Measurements from ENCODE around the gene ELOF1.

Gene ELOF1

DNA sequence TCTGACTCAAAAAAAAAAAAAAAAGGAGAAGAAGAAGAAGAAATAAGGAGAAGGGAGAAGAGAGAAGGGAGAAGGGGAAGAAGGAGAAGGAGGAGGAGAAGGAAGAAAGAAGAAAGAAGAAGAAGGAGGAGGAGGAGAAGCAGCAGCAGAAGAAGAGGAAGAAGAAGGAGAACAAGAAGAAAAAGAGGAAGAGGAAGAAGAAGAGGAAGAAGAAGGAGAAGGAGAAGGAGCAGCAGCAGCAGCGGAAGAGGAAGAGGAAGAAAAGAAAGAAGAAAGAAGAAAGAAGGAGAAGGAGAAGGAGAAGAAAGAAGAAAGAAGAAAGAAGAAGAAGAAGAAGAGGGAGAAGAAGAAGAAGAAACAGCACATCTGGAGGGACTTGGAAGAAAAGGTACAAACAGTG is 24.5 kb downstream of the ELOF1 start:
- no peak for FAIRE-seq

DNA sequence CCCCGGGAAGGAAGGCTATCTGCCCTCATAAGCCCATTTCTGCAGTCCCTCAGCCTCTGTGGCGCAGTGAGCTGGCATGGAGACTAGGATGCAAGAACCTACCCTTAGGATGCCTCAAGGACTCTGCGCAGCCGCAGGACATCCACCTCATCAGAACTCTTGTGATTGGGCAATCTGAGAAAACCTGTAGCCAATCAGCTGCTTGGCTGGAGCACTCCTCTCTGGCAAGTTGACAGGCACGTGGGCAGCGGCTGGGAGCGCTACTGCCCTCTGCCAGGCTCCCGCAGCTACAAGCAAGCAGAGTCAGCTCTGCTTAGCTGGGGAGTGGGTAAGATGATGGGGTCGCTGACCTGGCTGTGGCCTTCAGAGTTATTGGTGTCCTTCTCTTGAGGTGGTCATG is 28.6 kb downstream of the ELOF1 start:
- no peak for FAIRE-seq

- FAIRE-seq: peak; percentile 97
Observed at GRCh38 chr19:11528551-11529341, 30.3 kb downstream of the ELOF1 start, which contains the start of gene ECSIT. TSS of gene ECSIT (minus strand) at chr19:11529134. CDS start at chr19:11519170, 9,964 bp downstream.

DNA sequence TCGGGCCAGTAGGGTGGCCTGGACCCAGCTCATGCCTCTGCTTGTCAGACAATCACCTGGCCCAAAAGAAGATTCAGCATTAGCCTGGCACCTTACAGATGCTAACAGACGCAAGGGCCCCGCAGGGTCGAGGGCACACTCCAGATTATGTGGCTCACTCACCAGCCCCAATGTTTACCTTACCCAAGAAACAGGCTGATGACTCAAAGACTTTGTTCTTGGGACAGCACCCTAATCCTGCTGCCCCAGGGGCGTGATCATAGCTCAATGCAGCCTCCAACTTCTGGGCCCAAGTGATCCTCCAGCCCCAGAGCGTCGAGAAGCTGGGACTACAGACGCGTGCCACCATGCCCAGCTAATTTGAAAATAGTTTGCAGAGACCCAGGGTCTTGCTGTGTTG is 39.9 kb downstream of the ELOF1 start:
- FAIRE-seq: no peak

GRCh38 chr19:11513946-11514345 is 45.1 kb downstream of the ELOF1 start:
- FAIRE-seq: no peak

DNA sequence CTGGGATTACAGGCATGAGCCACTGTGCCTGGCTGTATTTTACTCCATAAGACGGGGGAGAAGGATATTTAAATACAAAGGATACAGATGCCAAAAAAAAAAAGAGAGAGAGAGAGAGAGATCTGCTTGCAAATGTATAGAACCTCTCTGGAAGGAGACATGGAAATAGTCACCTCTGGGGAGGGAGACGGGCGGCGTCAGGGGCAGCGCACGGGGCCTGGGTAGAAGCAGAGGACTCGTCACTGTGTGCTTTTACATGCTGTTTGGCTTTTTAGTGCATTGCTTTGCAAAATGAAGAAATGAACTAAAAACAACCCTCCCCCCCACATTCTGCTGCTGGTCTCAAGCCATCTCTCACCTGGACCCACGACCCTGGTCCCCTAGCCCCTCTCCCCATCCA is 48.6 kb downstream of the ELOF1 start:
- FAIRE-seq: no peak

DNA sequence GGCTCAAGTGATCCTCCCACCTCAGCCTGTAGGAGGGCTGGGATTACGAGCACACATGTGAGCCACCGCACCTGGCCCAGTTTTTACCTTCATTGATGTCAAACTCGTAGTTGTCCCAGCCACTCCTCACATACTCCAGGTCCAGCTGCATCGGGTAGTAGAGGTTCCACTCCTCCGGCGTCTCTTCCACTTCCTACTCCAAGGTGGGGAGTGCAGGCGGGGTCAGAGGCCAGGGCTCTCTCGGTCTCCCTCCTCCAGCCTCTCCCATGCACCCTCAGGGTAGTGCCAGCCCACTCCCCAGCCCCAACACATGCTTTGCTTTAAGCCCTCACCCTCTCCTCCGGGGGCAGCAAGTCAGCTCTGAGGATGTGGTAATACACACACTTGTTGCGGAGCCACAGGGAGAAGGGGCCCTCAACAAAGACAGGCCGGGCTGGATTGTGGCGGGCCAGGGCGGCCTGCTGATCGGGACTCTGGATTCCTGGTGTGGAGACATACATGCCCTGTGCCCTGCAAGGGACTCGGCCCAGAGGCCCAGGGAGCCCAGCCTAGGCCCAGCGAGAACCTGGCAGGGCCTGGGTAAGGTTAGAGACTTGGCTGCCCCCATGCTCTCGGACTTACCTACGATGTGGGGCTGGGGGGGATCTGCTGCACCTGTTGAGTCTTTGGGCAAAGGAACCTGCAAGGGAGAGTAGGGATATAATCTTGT is 51.5 kb downstream of the ELOF1 start:
- FAIRE-seq: no peak

GRCh38 chr19:11506967-11507366 is 52.1 kb downstream of the ELOF1 start:
- no peak for FAIRE-seq

DNA sequence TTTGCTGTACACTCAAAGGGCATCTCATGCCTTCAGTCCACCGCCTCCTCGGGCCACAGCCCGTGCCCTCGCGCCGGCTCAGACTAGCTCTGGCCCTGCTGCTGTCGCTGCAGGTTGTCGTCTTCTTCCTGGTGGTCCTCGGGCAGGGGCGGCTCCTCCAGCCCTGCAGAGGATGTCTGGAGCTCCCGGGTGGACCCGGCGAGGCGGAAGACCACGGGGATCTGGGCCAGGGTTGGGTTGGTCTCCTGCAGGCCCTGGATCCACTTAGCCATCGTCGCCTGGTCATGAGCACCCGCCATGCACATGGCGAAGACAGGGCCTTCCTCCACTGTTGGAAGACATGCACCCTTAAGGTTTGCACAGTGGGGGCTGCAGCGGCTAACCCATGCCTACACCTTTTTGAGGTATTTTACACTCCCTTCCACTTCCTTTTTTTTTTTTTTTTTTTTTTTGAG is 52.9 kb downstream of the ELOF1 start:
- no peak for FAIRE-seq

GRCh38 chr19:11505504-11506100 is 53.4 kb downstream of the ELOF1 start, which contains the start of gene ZNF653:
TSS of gene ZNF653 (minus strand) at chr19:11505839. CDS start at chr19:11505786, 53 bp downstream.
- FAIRE-seq: no peak

DNA sequence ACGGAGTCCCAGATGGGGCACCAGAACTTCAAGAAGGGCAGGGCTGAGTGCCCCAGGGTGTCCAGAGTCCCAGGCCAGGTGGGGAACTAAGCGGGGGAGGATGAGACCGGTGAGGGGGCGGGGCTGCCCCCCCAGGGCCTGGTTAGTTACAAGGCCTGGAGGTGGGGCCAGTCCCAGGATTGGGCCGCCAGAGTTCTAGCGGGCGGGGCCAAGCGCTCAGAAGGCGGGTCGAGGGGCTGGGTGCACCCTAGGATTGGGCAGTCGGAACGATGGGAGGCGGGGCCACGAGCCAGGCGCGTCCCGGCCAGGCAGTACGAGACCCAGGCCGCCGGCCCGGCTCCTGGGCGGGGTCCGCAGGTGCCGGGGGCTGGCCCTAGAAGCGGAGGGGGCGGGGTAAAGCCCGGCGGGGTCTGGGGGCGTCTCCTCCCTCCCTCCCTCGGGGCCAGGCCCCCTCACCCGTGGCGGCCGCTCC is 54.0 kb downstream of the ELOF1 start:
- FAIRE-seq: no peak

DNA sequence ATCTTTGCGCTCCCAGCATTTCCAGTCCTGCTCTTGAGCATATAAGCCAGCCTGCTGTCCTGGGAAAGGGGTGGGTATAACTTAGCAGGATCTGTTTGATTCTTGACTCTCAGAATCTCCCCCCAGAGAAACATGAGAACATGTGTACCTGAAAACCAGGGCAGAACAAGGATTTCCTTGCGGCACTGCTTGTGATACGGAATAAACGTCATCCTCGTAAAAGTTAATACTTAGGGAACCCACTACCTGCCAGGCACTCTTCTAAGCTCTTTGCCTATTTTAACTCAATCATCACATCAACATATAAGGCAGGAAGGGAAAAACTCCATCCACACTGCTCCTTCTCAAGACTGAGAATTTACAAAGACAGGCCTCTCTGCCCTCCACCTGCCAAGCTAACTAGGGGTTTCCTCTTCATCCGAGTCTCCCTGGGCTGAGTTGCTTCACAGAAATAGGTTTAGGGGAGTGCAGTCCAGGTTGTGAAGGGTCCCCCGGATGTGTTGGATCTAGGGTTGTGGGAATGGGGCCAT is 54.5 kb downstream of the ELOF1 start:
- no peak for FAIRE-seq

Measured in endometrium (tissue), 2 donors.